Measurements from ENCODE around the gene GNAL. TPM values are rescaled to one million over a fixed set of nuclear protein-coding genes. Genes with fewer than 3 reads are reported as not detected.
A peak's percentile ranks its signal among the peaks of the same experiment; 100 is the strongest.
"Not testable (repeated sequence)": the region's sequence is repeated elsewhere in the genome, so short reads cannot be mapped to it uniquely, and the experiment has no call there.

The GNAL gene
- total RNA-seq, 1 donor from 2014 or later, result 4.5 TPM

GRCh38 chr18:11851146-11851805 lies 162.2 kb downstream of the GNAL start, which contains the start of gene CHMP1B:
TSS of gene CHMP1B (plus strand) at chr18:11851413. CDS start at chr18:11851512, 99 bp downstream.
- Mint-ChIP-seq H3K27ac (ENCODE audit: unreplicated experiment) (peak within 1 kb of the TSS; percentile 100), H3K4me3 (ENCODE audit: unreplicated experiment) (peak within 1 kb of the TSS; percentile 100), H3K36me3 (ENCODE audit: low read depth, unreplicated experiment) (no peaks in the 10 kb centered on the region), H3K27me3 (ENCODE audit: low read depth, unreplicated experiment) (no peaks in the 10 kb centered on the region), H3K4me1 (ENCODE audit: low read depth, unreplicated experiment) (peaks cover 22% of the 10 kb centered on the region), H3K9me3 (ENCODE audit: unreplicated experiment) (no peaks in the 10 kb centered on the region)
- peak within 1 kb of the TSS; percentile 72 for H2AFZ ChIP-seq (ENCODE audit: low read depth, low read length)
- H3K27ac ChIP-seq (ENCODE audit: low read depth, low read length), result peak within 1 kb of the TSS; percentile 99
- H3K9me3 ChIP-seq (ENCODE audit: insufficient read depth, low read depth, low read length), result no peaks in the 10 kb centered on the region
- TF ChIP-seq CTCF (IDR thresholded peaks at IDR 0.05; ENCODE audit: insufficient read depth, low read depth, low read length) (no peak), EZH2 (IDR thresholded peaks at IDR 0.05; ENCODE audit: insufficient read depth, low read length) (no peak)
- peak within 1 kb of the TSS; percentile 90 for H3K4me2 ChIP-seq (ENCODE audit: low read length)
- peaks cover 41% of the 10 kb centered on the region for H3K79me2 ChIP-seq (ENCODE audit: insufficient read depth, low read length)
- FAIRE-seq (no peak), DNase-seq (ENCODE audit: low read depth) (peak; percentile 96)
- H3K4me3 ChIP-seq (ENCODE audit: insufficient read depth, low read depth, low read length), result peak within 1 kb of the TSS; percentile 100
- H3K27me3 ChIP-seq (ENCODE audit: insufficient read depth, low read length), result no peaks in the 10 kb centered on the region
- H3K4me1 ChIP-seq (ENCODE audit: insufficient read depth, low read length), result peaks cover 22% of the 10 kb centered on the region
- H3K9ac ChIP-seq (ENCODE audit: low read length), result peak within 1 kb of the TSS; percentile 100
- H3K36me3 ChIP-seq (ENCODE audit: insufficient read depth, low read length), result no peaks in the 10 kb centered on the region
- H4K20me1 ChIP-seq (ENCODE audit: insufficient read depth, low read length), result peaks cover 9% of the 10 kb centered on the region

DNA sequence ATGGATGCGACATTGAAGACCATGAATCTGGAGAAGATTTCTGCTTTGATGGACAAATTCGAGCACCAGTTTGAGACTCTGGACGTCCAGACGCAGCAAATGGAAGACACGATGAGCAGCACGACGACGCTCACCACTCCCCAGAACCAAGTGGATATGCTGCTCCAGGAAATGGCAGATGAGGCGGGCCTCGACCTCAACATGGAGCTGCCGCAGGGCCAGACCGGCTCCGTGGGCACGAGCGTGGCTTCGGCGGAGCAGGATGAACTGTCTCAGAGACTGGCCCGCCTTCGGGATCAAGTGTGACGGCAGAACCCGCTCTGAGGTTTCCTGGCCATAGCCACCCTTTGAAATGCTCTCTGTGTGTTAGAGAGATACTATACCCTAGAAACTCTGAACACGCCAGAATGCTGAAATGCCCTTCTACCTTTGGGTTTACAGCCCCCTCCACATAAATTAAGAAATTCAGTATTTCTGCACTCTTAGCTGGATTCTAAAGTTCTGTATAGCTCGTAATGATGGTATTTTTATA lies 162.8 kb downstream of the GNAL start:
- no peak for TF ChIP-seq EZH2 (IDR thresholded peaks at IDR 0.05; ENCODE audit: insufficient read depth, low read length)
- no peak for TF ChIP-seq CTCF (IDR thresholded peaks at IDR 0.05; ENCODE audit: insufficient read depth, low read depth, low read length)

DNA sequence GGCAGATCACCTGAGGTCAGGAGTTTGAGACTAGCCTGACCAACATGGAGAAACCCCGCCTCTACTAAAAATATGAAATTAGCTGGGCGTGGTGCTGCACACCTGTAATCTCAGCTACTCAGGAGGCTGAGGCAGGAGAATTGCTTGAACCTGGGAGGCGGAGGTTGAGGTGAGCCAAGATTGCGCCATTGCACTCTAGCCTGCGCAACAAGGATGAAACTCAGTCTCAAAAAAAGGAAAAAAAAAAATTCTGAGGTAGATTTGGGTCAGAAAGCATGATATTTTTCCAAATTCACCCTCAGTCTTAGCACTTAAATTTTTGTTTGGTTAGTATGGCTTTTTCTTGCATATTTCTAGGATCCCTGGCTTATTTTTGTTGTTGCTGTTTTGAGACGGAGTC lies 165.5 kb downstream of the GNAL start:
- peaks cover 41% of the 10 kb centered on the region for H3K79me2 ChIP-seq (ENCODE audit: insufficient read depth, low read length)
- not testable (repeated sequence) for H3K9me3 ChIP-seq (ENCODE audit: insufficient read depth, low read depth, low read length); H3K36me3 ChIP-seq (ENCODE audit: insufficient read depth, low read length); H3K27me3 ChIP-seq (ENCODE audit: insufficient read depth, low read length); H3K4me2 ChIP-seq (ENCODE audit: low read length); H4K20me1 ChIP-seq (ENCODE audit: insufficient read depth, low read length); DNase-seq (ENCODE audit: low read depth); H3K36me3 Mint-ChIP-seq (ENCODE audit: low read depth, unreplicated experiment); H3K27ac Mint-ChIP-seq (ENCODE audit: unreplicated experiment); H3K9me3 Mint-ChIP-seq (ENCODE audit: unreplicated experiment); FAIRE-seq; H3K4me3 Mint-ChIP-seq (ENCODE audit: unreplicated experiment); H3K9ac ChIP-seq (ENCODE audit: low read length); H3K27me3 Mint-ChIP-seq (ENCODE audit: low read depth, unreplicated experiment); H3K27ac ChIP-seq (ENCODE audit: low read depth, low read length); H2AFZ ChIP-seq (ENCODE audit: low read depth, low read length); H3K4me3 ChIP-seq (ENCODE audit: insufficient read depth, low read depth, low read length)
- H3K4me1 ChIP-seq (ENCODE audit: insufficient read depth, low read length), result peaks cover 44% of the 10 kb centered on the region
- peaks cover 47% of the 10 kb centered on the region for H3K4me1 Mint-ChIP-seq (ENCODE audit: low read depth, unreplicated experiment)

More for the DNA sequence above, 162.8 kb downstream of the GNAL start:
- Histone ChIP-seq H3K79me2 (ENCODE audit: insufficient read depth, low read length) (peaks cover 41% of the 10 kb centered on the region), H3K4me1 (ENCODE audit: insufficient read depth, low read length) (peaks cover 28% of the 10 kb centered on the region), H2AFZ (ENCODE audit: low read depth, low read length) (no peak overlapping the region), H3K4me2 (ENCODE audit: low read length) (peak overlapping the region; percentile 90), H3K36me3 (ENCODE audit: insufficient read depth, low read length) (no peaks in the 10 kb centered on the region), H3K27me3 (ENCODE audit: insufficient read depth, low read length) (no peaks in the 10 kb centered on the region), H3K9me3 (ENCODE audit: insufficient read depth, low read depth, low read length) (no peaks in the 10 kb centered on the region), H3K4me3 (ENCODE audit: insufficient read depth, low read depth, low read length) (peak overlapping the region; percentile 100), H4K20me1 (ENCODE audit: insufficient read depth, low read length) (peaks cover 9% of the 10 kb centered on the region), H3K9ac (ENCODE audit: low read length) (peak overlapping the region; percentile 100), H3K27ac (ENCODE audit: low read depth, low read length) (peak overlapping the region; percentile 99)
- no peaks in the 10 kb centered on the region for H3K9me3 Mint-ChIP-seq (ENCODE audit: unreplicated experiment)
- no peak for FAIRE-seq
- DNase-seq (ENCODE audit: low read depth), result peak; percentile 26
- H3K36me3 Mint-ChIP-seq (ENCODE audit: low read depth, unreplicated experiment), result no peaks in the 10 kb centered on the region
- H3K27ac Mint-ChIP-seq (ENCODE audit: unreplicated experiment), result peak overlapping the region; percentile 100
- peak overlapping the region; percentile 100 for H3K4me3 Mint-ChIP-seq (ENCODE audit: unreplicated experiment)
- H3K4me1 Mint-ChIP-seq (ENCODE audit: low read depth, unreplicated experiment), result peaks cover 22% of the 10 kb centered on the region
- H3K27me3 Mint-ChIP-seq (ENCODE audit: low read depth, unreplicated experiment), result no peaks in the 10 kb centered on the region
